Posterior vena cava (tissue), 2 donors: Measurements from ENCODE around the gene ING5. TPM values are rescaled to one million over a fixed set of nuclear protein-coding genes. Genes with fewer than 3 reads are reported as not detected.

ENCODE experiments used
- DNase-seq: peaks from one replicate; pipeline ENCODE4 v3.0.0-alpha.2; 2020; ENCODE audit warnings: low spot score
- intact Hi-C, 2 donors: fragments of 100-400 bp; cut with DNase I; formaldehyde crosslinking; loops; one replicate each; pipeline versions ENCODE4 v1.14.1 to v1.14.2; 2022 to 2023
- total RNA-seq, 2 donors: library from RNA; stranded (reverse); fragmentation: NEBNext Ultra II Directional; extraction: Animal tissue kit (Norgen Biotek cat#: 25700); gene quantifications; one replicate each; pipeline ENCODE4 v1.2.1, GENCODE V29; 2021
- donor health status: DM: yes; HTN: yes; CAD: no.
- donor health status: DM: yes; HTN: yes; CAD: no.

The ING5 gene
- total RNA-seq, 2 donors from 2014 or later: 17.5 to 18.6 TPM

GRCh38 chr2:241769819-241770184, 68.0 kb downstream of the ING5 start:
- DNase-seq: no peak
- intact Hi-C loops: loop anchor here in 1 of 2 donors (10.0 kb wide), 1 partner anchor 105 kb away; no protein-coding TSS in a partner anchor

GRCh38 chr2:241770185-241770935, 68.5 kb downstream of the ING5 start:
- DNase-seq: peak; percentile 78
- intact Hi-C loops: loop anchor here in 1 of 2 donors (10.0 kb wide), 1 partner anchor 104 kb away; no protein-coding TSS in a partner anchor

- intact Hi-C loops: loop anchor here in 1 of 2 donors (10.0 kb wide), 1 partner anchor 104 kb away; no protein-coding TSS in a partner anchor
- DNase-seq: no peak
Observed at GRCh38 chr2:241770936-241771285, 69.1 kb downstream of the ING5 start.

- intact Hi-C loops: loop anchor here in 1 of 2 donors (10.0 kb wide), 1 partner anchor 103 kb away; no protein-coding TSS in a partner anchor
- DNase-seq: peak; percentile 86
Observed at GRCh38 chr2:241771286-241772062, 69.6 kb downstream of the ING5 start.

GRCh38 chr2:241772063-241772499, 70.2 kb downstream of the ING5 start:
- no peak for DNase-seq
- intact Hi-C loops: loop anchor here in 1 of 2 donors (10.0 kb wide), 1 partner anchor 103 kb away; no protein-coding TSS in a partner anchor

- peak; percentile 73 for DNase-seq
Observed at GRCh38 chr2:241773511-241774418, 71.9 kb downstream of the ING5 start.

GRCh38 chr2:241774419-241775222, 72.8 kb downstream of the ING5 start:
- intact Hi-C loops: loop anchor here in 1 of 2 donors (10.0 kb wide), 1 partner anchor 100 kb away; no protein-coding TSS in a partner anchor
- DNase-seq: peak; percentile 82

More at GRCh38 chr2:241773511-241774418, 71.9 kb downstream of the ING5 start:
- intact Hi-C loops: loop anchor here in 1 of 2 donors (10.0 kb wide), 1 partner anchor 101 kb away; no protein-coding TSS in a partner anchor

GRCh38 chr2:241775223-241776177, 73.7 kb downstream of the ING5 start:
- intact Hi-C loops: loop anchor here in 1 of 2 donors (10.0 kb wide), 1 partner anchor 99 kb away; no protein-coding TSS in a partner anchor
- DNase-seq: no peak

- no peak for DNase-seq
Observed at GRCh38 chr2:241776336-241777169, 74.7 kb downstream of the ING5 start, which contains the start of gene GAL3ST2. GAL3ST2 (plus strand) TSS chr2:241776822; CDS start chr2:241776956, 134 bp downstream.

GRCh38 chr2:241777170-241777685, 75.4 kb downstream of the ING5 start:
- no peak for DNase-seq
- intact Hi-C loops: loop anchor here in 1 of 2 donors (10.0 kb wide), 1 partner anchor 98 kb away; no protein-coding TSS in a partner anchor

More at GRCh38 chr2:241776336-241777169, 74.7 kb downstream of the ING5 start, which contains the start of gene GAL3ST2:
- intact Hi-C loops: loop anchor here in 1 of 2 donors (10.0 kb wide), 1 partner anchor 98 kb away; no protein-coding TSS in a partner anchor

GRCh38 chr2:241777686-241778627, 76.1 kb downstream of the ING5 start:
- DNase-seq: no peak
- intact Hi-C loops: loop anchor here in 1 of 2 donors (10.0 kb wide), 1 partner anchor 97 kb away; no protein-coding TSS in a partner anchor
